Liver (tissue), 9 donors: ENCODE results near the gene ASPG. TPM values are rescaled to one million over a fixed set of nuclear protein-coding genes. Genes with fewer than 3 reads are reported as not detected.

Experiments
- DNase-seq: peaks from one replicate; pipeline ENCODE4 v3.0.0-alpha.2; 2017; ENCODE audit warnings: low spot score
- H3K27ac ChIP-seq, 2 donors: one replicate each; pipeline ENCODE4 v1.7.0; 2013; ENCODE audit warnings: inconsistent platforms in 2 of 2, low read length in 2 of 2, control low read depth in 1 of 2, low read depth in 1 of 2, mild to moderate bottlenecking in 1 of 2
- H3K27me3 ChIP-seq, 4 donors: one replicate each; pipeline versions ENCODE4 v1.6.1 to v1.7.0; 2013; ENCODE audit warnings: low read length in 3 of 4, inconsistent platforms in 1 of 4, mild to moderate bottlenecking in 1 of 4, moderate library complexity in 1 of 4; ENCODE audit not compliant: control insufficient read depth in 4 of 4, insufficient read depth in 4 of 4
- H3K36me3 ChIP-seq, 4 donors: one replicate each; pipeline versions ENCODE4 v1.6.1 to v1.7.0; 2013; ENCODE audit warnings: low read length in 3 of 4, mild to moderate bottlenecking in 3 of 4, low read depth in 1 of 4, moderate library complexity in 1 of 4; ENCODE audit not compliant: control insufficient read depth in 4 of 4, insufficient read depth in 3 of 4
- H3K4me1 ChIP-seq, 4 donors: one replicate each; pipeline versions ENCODE4 v1.6.1 to v1.7.0; 2013; ENCODE audit warnings: low read length in 3 of 4, mild to moderate bottlenecking in 3 of 4, moderate library complexity in 1 of 4; ENCODE audit not compliant: control insufficient read depth in 4 of 4, insufficient read depth in 4 of 4
- H3K4me3 ChIP-seq, 3 donors: one replicate each; pipeline versions ENCODE4 v1.6.1 to v1.7.0; 2013; ENCODE audit warnings: low read length in 3 of 3, control low read depth in 1 of 3, low read depth in 1 of 3, mild to moderate bottlenecking in 1 of 3
- H3K9ac ChIP-seq, 2 donors: one replicate each; pipeline ENCODE4 v1.7.0; 2013; ENCODE audit warnings: low read length in 2 of 2, mild to moderate bottlenecking in 2 of 2, moderate library complexity in 2 of 2, control low read depth in 1 of 2, low read depth in 1 of 2
- H3K9me3 ChIP-seq, 4 donors: one replicate each; pipeline versions ENCODE4 v1.6.1 to v1.7.0; 2013; ENCODE audit warnings: low read length in 3 of 4; ENCODE audit not compliant: control insufficient read depth in 4 of 4
- CTCF ChIP-seq: fragments of 150-350 bp; IDR thresholded peaks from 2 replicates; pipeline ENCODE4 v1.5.1; 2017; ENCODE audit warnings: improper control_type of control experiment, low read depth, low read length; ENCODE audit not compliant: missing input control
- EGR1 ChIP-seq, 2 donors: IDR thresholded peaks; 2 replicates each; pipeline ENCODE4 v1.6.1; 2016 to 2018; ENCODE audit warnings: antibody characterized with exemption in 2 of 2, low read depth in 2 of 2
- FOXA1 ChIP-seq: IDR thresholded peaks from 2 replicates; pipeline ENCODE4 v1.6.1; 2016; ENCODE audit warnings: antibody characterized with exemption
- FOXA2 ChIP-seq: IDR thresholded peaks from 2 replicates; pipeline ENCODE4 v1.6.1; 2016; ENCODE audit warnings: antibody characterized with exemption
- GABPA ChIP-seq, 2 donors: IDR thresholded peaks in 1 of 2; conservative IDR thresholded peaks in 1 of 2; 2 replicates each; pipeline ENCODE4 v1.6.1; 2016; ENCODE audit warnings: antibody characterized with exemption in 2 of 2, mild to moderate bottlenecking in 1 of 2, moderate library complexity in 1 of 2
- HNF4A ChIP-seq, 2 donors: conservative IDR thresholded peaks; 2 replicates each; pipeline ENCODE4 v1.6.1; 2016; ENCODE audit warnings: antibody characterized with exemption in 2 of 2, mild to moderate bottlenecking in 2 of 2
- HNF4G ChIP-seq: IDR thresholded peaks from 2 replicates; pipeline ENCODE4 v1.6.1; 2016; ENCODE audit warnings: antibody characterized with exemption
- JUND ChIP-seq, 2 donors: IDR thresholded peaks; 2 replicates each; pipeline ENCODE4 v1.6.1; 2016; ENCODE audit warnings: antibody characterized with exemption in 2 of 2
- MAX ChIP-seq: IDR thresholded peaks from 2 replicates; pipeline ENCODE4 v1.6.1; 2016; ENCODE audit warnings: antibody characterized with exemption
- NR2F2 ChIP-seq: IDR thresholded peaks from 2 replicates; pipeline ENCODE4 v1.6.1; 2016; ENCODE audit warnings: antibody characterized with exemption
- RAD21 ChIP-seq, 2 donors: IDR thresholded peaks; 2 replicates each; pipeline ENCODE4 v1.6.1; 2016; ENCODE audit warnings: antibody characterized with exemption in 2 of 2, mild to moderate bottlenecking in 2 of 2
- RXRA ChIP-seq, 2 donors: IDR thresholded peaks; 2 replicates each; pipeline ENCODE4 v1.6.1; 2017 to 2018; ENCODE audit warnings: antibody characterized with exemption in 2 of 2, mild to moderate bottlenecking in 1 of 2
- SP1 ChIP-seq: IDR thresholded peaks from 2 replicates; pipeline ENCODE4 v1.6.1; 2018; ENCODE audit warnings: antibody characterized with exemption, mild to moderate bottlenecking
- TAF1 ChIP-seq: conservative IDR thresholded peaks from 2 replicates; pipeline ENCODE4 v1.6.1; 2016; ENCODE audit warnings: antibody characterized with exemption, mild to moderate bottlenecking
- YY1 ChIP-seq: IDR thresholded peaks from 2 replicates; pipeline ENCODE4 v1.6.1; 2016; ENCODE audit warnings: antibody characterized with exemption, mild to moderate bottlenecking
- ZBTB33 ChIP-seq: IDR thresholded peaks from 2 replicates; pipeline ENCODE4 v1.6.1; 2016; ENCODE audit warnings: antibody characterized with exemption
- WGBS: extraction: QIAGEN DNeasy Blood & Tissue Kit; methylation state at CpG from one replicate; pipeline ENCODE4 v1.1.7; 2013; 5-methylcytosine and 5-hydroxymethylcytosine counted together
- polyA plus RNA-seq, 2 donors: library from polyadenylated mRNA; stranded (reverse) in 1 of 2; unstranded in 1 of 2; fragments of 200-250 nt in 1 of 2; fragments of >200 nt in 1 of 2; fragmentation: Nextera tagmentation in 1 of 2; extraction: Ambion mirVana in 1 of 2; gene quantifications; one replicate each; pipeline versions ENCODE4 v1.2.1 to v1.2.3, GENCODE V29; 2013 to 2015
- total RNA-seq, 2 donors: library from RNA; depleted of rRNA; stranded (reverse); fragments of >200 nt; gene quantifications; one replicate each; pipeline ENCODE4 v1.2.3, GENCODE V29; 2014
- TF ChIP-seq, protein P1 (sequence below): IDR thresholded peaks from 2 replicates; pipeline ENCODE4 v1.6.1; 2016; ENCODE audit warnings: antibody characterized with exemption, mild to moderate bottlenecking
- TF ChIP-seq, protein P2 (sequence below): IDR thresholded peaks from 2 replicates; pipeline ENCODE4 v1.6.1; 2016; ENCODE audit warnings: antibody characterized with exemption
- donor health status: healthy.
- donor health status: healthy.
- donor health status: healthy.
- donor health status: healthy.
- donor health status: healthy.

ASPG gene
- total and polyA plus RNA-seq, 4 donors: 42.4 to 158 (median 110) TPM

GRCh38 chr14:104126753-104127152 lies 41.3 kb downstream of the ASPG start:
- no peak for TF ChIP-seq GABPA (IDR thresholded peaks at IDR 0.05 in 1 of 2, conservative IDR thresholded peaks at IDR 0.05 in 1 of 2)
- TF ChIP-seq SP1: no peak
- TF ChIP-seq, protein P1, sequence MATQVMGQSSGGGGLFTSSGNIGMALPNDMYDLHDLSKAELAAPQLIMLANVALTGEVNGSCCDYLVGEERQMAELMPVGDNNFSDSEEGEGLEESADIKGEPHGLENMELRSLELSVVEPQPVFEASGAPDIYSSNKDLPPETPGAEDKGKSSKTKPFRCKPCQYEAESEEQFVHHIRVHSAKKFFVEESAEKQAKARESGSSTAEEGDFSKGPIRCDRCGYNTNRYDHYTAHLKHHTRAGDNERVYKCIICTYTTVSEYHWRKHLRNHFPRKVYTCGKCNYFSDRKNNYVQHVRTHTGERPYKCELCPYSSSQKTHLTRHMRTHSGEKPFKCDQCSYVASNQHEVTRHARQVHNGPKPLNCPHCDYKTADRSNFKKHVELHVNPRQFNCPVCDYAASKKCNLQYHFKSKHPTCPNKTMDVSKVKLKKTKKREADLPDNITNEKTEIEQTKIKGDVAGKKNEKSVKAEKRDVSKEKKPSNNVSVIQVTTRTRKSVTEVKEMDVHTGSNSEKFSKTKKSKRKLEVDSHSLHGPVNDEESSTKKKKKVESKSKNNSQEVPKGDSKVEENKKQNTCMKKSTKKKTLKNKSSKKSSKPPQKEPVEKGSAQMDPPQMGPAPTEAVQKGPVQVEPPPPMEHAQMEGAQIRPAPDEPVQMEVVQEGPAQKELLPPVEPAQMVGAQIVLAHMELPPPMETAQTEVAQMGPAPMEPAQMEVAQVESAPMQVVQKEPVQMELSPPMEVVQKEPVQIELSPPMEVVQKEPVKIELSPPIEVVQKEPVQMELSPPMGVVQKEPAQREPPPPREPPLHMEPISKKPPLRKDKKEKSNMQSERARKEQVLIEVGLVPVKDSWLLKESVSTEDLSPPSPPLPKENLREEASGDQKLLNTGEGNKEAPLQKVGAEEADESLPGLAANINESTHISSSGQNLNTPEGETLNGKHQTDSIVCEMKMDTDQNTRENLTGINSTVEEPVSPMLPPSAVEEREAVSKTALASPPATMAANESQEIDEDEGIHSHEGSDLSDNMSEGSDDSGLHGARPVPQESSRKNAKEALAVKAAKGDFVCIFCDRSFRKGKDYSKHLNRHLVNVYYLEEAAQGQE: no peak
- no peak for TF ChIP-seq FOXA1
- no peak for TF ChIP-seq EGR1 (IDR thresholded peaks at IDR 0.05; ENCODE audit: low read depth in 2 of 2)
- TF ChIP-seq HNF4G: no peak
- TF ChIP-seq RXRA (IDR thresholded peaks at IDR 0.05): no peak
- Histone ChIP-seq H3K9me3 (peaks cover 3 to 14% (median 5%) of the 10 kb centered on the region in 4 donors), H3K4me3 (no peak overlapping the region), H3K36me3 (no peaks in the 10 kb centered on the region), H3K4me1 (no peaks in the 10 kb centered on the region), H3K9ac (no peak overlapping the region), H3K27ac (no peak overlapping the region), H3K27me3 (no peaks in the 10 kb centered on the region)
- 95% methylated on average over 2 of the region's 2 CpGs for WGBS
- no peak for DNase-seq

GRCh38 chr14:104128981-104129380 lies 43.5 kb downstream of the ASPG start:
- H3K9ac ChIP-seq: no peak overlapping the region
- no peak overlapping the region for H3K4me3 ChIP-seq
- peaks cover 3 to 14% (median 5%) of the 10 kb centered on the region in 4 donors for H3K9me3 ChIP-seq
- H3K27me3 ChIP-seq: peaks cover 0 to 2% (median 0%) of the 10 kb centered on the region in 4 donors
- WGBS: 99% methylated on average over 1 of the region's 1 CpG
- no peak for DNase-seq
- no peak overlapping the region for H3K27ac ChIP-seq
- H3K36me3 ChIP-seq: no peaks in the 10 kb centered on the region
- no peak for TF ChIP-seq HNF4G
- TF ChIP-seq SP1: no peak
- TF ChIP-seq YY1: no peak
- TF ChIP-seq TAF1: no peak
- TF ChIP-seq EGR1 (IDR thresholded peaks at IDR 0.05; ENCODE audit: low read depth in 2 of 2): no peak
- no peak for TF ChIP-seq ZBTB33
- TF ChIP-seq, protein P1: no peak
- TF ChIP-seq HNF4A (conservative IDR thresholded peaks at IDR 0.05): no peak
- no peak for TF ChIP-seq RAD21 (IDR thresholded peaks at IDR 0.05)
- TF ChIP-seq, protein P2, sequence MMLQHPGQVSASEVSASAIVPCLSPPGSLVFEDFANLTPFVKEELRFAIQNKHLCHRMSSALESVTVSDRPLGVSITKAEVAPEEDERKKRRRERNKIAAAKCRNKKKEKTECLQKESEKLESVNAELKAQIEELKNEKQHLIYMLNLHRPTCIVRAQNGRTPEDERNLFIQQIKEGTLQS: no peak
- no peak for TF ChIP-seq RXRA (IDR thresholded peaks at IDR 0.05)
- no peak for TF ChIP-seq FOXA1
- no peak for TF ChIP-seq MAX
- TF ChIP-seq CTCF: no peak
- no peak for TF ChIP-seq NR2F2
- TF ChIP-seq FOXA2: no peak
- TF ChIP-seq GABPA (IDR thresholded peaks at IDR 0.05 in 1 of 2, conservative IDR thresholded peaks at IDR 0.05 in 1 of 2): no peak
- no peak for TF ChIP-seq JUND (IDR thresholded peaks at IDR 0.05)
- H3K4me1 ChIP-seq: no peaks in the 10 kb centered on the region
